Muscle layer of duodenum (tissue), 2 donors: Measurements from ENCODE around the gene GPC3.

ENCODE experiments used
- H3K27ac ChIP-seq: one replicate; pipeline ENCODE4 v1.7.0; 2013; ENCODE audit warnings: mild to moderate bottlenecking, low read length
- H3K27me3 ChIP-seq: one replicate; pipeline ENCODE4 v1.7.0; 2013; ENCODE audit warnings: low read depth, mild to moderate bottlenecking, control low read depth, low read length
- H3K36me3 ChIP-seq, 2 donors: one replicate each; pipeline ENCODE4 v1.7.0; 2013; ENCODE audit warnings: low read length in 2 of 2, control low read depth in 1 of 2, mild to moderate bottlenecking in 1 of 2; ENCODE audit not compliant: insufficient read depth in 2 of 2, control insufficient read depth in 1 of 2
- H3K4me1 ChIP-seq, 2 donors: one replicate each; pipeline ENCODE4 v1.7.0; 2013; ENCODE audit warnings: low read length in 2 of 2, mild to moderate bottlenecking in 2 of 2, control low read depth in 1 of 2, moderate library complexity in 1 of 2; ENCODE audit not compliant: insufficient read depth in 2 of 2, control insufficient read depth in 1 of 2
- H3K4me3 ChIP-seq, 2 donors: one replicate each; pipeline ENCODE4 v1.7.0; 2013; ENCODE audit warnings: low read length in 2 of 2, low read depth in 1 of 2, mild to moderate bottlenecking in 1 of 2
- H3K9me3 ChIP-seq, 2 donors: one replicate each; pipeline ENCODE4 v1.7.0; 2013; ENCODE audit warnings: low read length in 2 of 2, control low read depth in 1 of 2, mild to moderate bottlenecking in 1 of 2; ENCODE audit not compliant: control insufficient read depth in 1 of 2
- donor health status: healthy.

Gene GPC3

DNA sequence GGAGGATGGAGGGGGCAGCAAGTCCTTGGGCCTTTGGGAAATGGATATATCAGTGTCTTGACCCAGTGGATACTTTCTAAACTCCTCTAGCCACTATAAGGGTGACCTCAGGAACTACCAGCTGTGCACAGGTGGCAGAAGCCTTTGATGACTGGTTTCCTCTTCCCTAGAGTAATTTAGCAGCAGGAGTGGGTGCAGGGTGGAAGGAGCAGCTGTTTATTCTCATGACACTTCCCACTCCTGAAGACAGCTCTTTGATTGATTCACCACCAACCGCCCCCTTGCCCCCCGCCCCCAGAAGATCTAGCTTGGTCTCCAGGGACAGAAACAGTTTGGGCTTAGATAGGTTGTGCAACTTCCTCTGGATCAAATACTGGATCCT, 63.0 kb downstream of the GPC3 start:
- Histone ChIP-seq H3K4me3 (no peak overlapping the region), H3K27ac (no peak overlapping the region), H3K9me3 (no peaks in the 10 kb centered on the region), H3K27me3 (no peaks in the 10 kb centered on the region), H3K36me3 (no peaks in the 10 kb centered on the region), H3K4me1 (no peaks in the 10 kb centered on the region)

- Histone ChIP-seq H3K4me1 (no peaks in the 10 kb centered on the region), H3K27me3 (no peaks in the 10 kb centered on the region), H3K9me3 (peaks cover 0 to 3% of the 10 kb centered on the region in 2 donors), H3K4me3 (no peak overlapping the region), H3K27ac (no peak overlapping the region), H3K36me3 (no peaks in the 10 kb centered on the region)
Measured at GRCh38 chrX:133921764-133922389, 63.5 kb downstream of the GPC3 start.

GRCh38 chrX:133921086-133921485, 64.3 kb downstream of the GPC3 start:
- Histone ChIP-seq H3K27ac (no peak overlapping the region), H3K4me3 (no peak overlapping the region), H3K9me3 (peaks cover 0 to 3% of the 10 kb centered on the region in 2 donors), H3K27me3 (no peaks in the 10 kb centered on the region), H3K4me1 (no peaks in the 10 kb centered on the region), H3K36me3 (no peaks in the 10 kb centered on the region)

DNA sequence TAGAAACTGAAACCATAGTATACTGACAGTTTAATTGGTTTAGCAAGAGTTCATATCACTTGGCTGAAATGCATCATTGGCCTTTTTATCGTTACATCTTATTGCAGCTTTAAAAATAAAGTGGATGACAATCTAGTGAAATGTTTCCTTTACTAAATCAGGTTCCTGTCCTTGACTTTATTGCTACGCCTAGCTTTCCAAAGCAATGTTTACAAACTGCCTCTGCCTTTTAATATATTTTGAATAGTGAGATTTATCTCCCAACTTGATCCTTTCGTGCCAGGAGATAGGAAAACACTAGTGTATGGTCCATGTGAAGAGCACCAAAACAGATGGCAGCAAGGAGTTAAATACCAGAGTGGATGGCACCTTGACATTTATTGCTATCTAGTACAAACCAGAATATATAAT, 67.0 kb downstream of the GPC3 start:
- H3K36me3 ChIP-seq = no peaks in the 10 kb centered on the region
- H3K27me3 ChIP-seq = no peaks in the 10 kb centered on the region
- no peaks in the 10 kb centered on the region for H3K4me1 ChIP-seq
- H3K4me3 ChIP-seq = no peak overlapping the region
- peaks cover 0 to 3% of the 10 kb centered on the region in 2 donors for H3K9me3 ChIP-seq
- H3K27ac ChIP-seq = no peak overlapping the region

- Histone ChIP-seq H3K4me3 (no peak overlapping the region), H3K27ac (no peak overlapping the region), H3K36me3 (no peaks in the 10 kb centered on the region), H3K9me3 (peaks cover 0 to 3% of the 10 kb centered on the region in 2 donors), H3K27me3 (no peaks in the 10 kb centered on the region), H3K4me1 (no peaks in the 10 kb centered on the region)
Measured at GRCh38 chrX:133916984-133917722, 68.2 kb downstream of the GPC3 start.

- H3K9me3 ChIP-seq = peaks cover 0 to 3% of the 10 kb centered on the region in 2 donors
- H3K27ac ChIP-seq = no peak overlapping the region
- no peak overlapping the region for H3K4me3 ChIP-seq
- H3K27me3 ChIP-seq = no peaks in the 10 kb centered on the region
- no peaks in the 10 kb centered on the region for H3K4me1 ChIP-seq
- no peaks in the 10 kb centered on the region for H3K36me3 ChIP-seq
Measured at GRCh38 chrX:133913658-133914388, 71.6 kb downstream of the GPC3 start.

GRCh38 chrX:133913009-133913408, 72.4 kb downstream of the GPC3 start:
- Histone ChIP-seq H3K9me3 (peaks cover 0 to 3% of the 10 kb centered on the region in 2 donors), H3K27ac (no peak overlapping the region), H3K27me3 (no peaks in the 10 kb centered on the region), H3K4me3 (no peak overlapping the region), H3K4me1 (no peaks in the 10 kb centered on the region), H3K36me3 (no peaks in the 10 kb centered on the region)

GRCh38 chrX:133911825-133912495, 73.4 kb downstream of the GPC3 start:
- H3K27ac ChIP-seq = no peak overlapping the region
- H3K4me3 ChIP-seq = no peak overlapping the region
- no peaks in the 10 kb centered on the region for H3K36me3 ChIP-seq
- no peaks in the 10 kb centered on the region for H3K27me3 ChIP-seq
- no peaks in the 10 kb centered on the region for H3K9me3 ChIP-seq
- no peaks in the 10 kb centered on the region for H3K4me1 ChIP-seq

- no peak overlapping the region for H3K27ac ChIP-seq
- no peaks in the 10 kb centered on the region for H3K36me3 ChIP-seq
- no peaks in the 10 kb centered on the region for H3K9me3 ChIP-seq
- H3K27me3 ChIP-seq = no peaks in the 10 kb centered on the region
- H3K4me1 ChIP-seq = no peaks in the 10 kb centered on the region
- no peak overlapping the region for H3K4me3 ChIP-seq
Measured at GRCh38 chrX:133910539-133910938, 74.9 kb downstream of the GPC3 start.

DNA sequence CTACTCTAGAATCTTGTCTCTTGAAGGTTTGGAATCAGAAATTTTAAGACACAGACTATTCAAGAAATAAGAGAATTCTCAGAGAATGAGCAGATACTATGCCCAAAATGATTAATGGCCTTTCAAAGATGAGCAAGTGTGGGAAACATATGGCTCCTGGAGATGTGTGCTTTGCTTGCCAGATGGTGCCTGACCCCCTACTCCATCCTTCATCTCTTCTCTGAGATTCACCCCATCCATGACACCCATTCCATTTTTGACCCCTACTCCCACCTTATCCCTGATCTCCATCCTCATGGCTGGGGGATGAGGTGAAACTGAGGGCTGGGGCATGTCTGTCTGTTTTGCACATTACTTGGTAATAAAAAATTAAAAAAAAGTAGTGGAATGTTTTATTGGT, 75.5 kb downstream of the GPC3 start:
- H3K9me3 ChIP-seq = no peaks in the 10 kb centered on the region
- H3K4me1 ChIP-seq = no peaks in the 10 kb centered on the region
- H3K4me3 ChIP-seq = no peak overlapping the region
- no peaks in the 10 kb centered on the region for H3K36me3 ChIP-seq
- no peak overlapping the region for H3K27ac ChIP-seq
- no peaks in the 10 kb centered on the region for H3K27me3 ChIP-seq
